GM18867 (cell line): ENCODE results near the gene OR6J1.
"Not testable (repeated sequence)": the region's sequence is repeated elsewhere in the genome, so short reads cannot be mapped to it uniquely, and the experiment has no call there.

ENCODE experiments used
- ATAC-seq: cut with Tn5 transposase; IDR thresholded peaks from one replicate; pipeline ENCODE4 v1.9.1; 2021; ENCODE audit warnings: mild to moderate bottlenecking, moderate library complexity; ENCODE audit not compliant: unreplicated experiment

Gene OR6J1

DNA sequence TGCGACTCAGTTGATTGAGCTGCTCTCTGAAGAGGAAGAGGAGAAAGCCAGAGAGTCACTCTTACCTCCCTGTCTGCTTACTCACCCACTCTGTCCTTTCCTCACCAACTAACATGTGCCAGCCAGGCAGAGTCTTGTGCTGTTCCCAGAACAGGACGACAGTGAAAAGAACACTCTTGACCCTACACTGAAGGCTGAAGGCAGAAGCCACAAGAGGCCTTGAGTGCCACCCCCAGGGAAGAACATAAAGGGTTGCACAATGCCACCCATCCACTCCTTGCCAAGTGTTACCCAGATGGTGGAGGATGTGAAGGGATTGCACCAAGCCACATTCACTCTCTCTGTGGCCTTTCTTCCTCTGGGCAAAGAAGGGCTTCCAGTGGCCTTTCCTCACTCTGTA is 33.2 kb downstream of the OR6J1 start:
- no peak for ATAC-seq

DNA sequence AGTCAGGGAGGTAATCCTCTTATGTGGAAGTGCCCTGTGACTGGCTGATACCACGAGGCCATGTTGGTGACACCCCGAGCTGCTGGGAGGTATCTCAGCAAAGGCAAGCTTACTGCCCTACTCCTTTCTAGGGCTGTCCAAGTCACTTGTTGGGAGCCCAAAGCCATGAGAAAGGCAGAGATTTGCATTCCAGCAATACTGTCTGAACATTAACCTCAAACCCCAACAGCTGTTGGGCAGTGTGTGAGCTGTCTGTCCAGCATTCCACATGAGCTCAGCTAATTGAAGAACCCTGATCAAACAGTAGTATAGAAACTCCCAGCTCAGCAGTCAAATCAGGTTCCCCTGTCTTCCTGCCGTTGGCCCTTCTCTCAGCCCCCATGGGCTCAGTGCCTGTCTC is 36.9 kb downstream of the OR6J1 start:
- ATAC-seq, result no peak

DNA sequence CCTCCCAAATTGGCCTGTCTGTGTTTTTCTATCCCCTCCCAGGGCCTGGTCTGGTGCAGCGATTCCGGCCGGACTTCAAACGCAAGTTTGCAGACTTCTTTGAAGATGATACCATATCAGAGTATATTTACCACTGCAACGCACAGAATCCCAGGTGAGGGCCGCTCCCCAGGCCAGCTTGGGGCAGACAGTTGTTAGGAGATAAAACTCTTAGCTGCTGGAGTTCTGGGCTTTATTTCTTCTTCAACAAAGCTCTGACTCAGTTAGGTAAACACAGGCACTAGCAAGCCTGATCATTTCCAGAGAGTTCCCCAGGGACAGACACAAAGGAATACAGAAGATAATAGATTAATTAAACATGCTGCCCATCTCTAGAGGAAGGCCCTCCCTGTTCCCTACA is 37.8 kb downstream of the OR6J1 start:
- ATAC-seq, result no peak

DNA sequence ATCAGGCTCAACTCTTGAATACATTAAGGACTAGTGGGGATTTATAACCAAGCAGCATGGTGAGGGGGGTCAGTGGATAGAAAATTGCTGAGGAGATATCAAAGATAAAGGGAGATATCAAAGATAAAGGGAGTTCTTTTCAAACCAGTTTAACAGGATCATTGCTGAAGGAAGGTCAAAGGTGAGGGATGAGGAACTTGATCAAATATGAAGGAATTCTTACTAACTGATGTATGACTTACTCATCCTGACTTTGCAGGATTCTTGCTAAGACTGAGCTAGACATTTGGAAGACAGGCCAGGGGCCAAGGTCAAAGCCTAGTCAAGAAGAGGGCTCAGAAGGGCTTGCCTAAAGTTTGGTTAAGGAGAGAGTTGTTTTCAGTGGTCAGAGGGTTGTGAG is 41.3 kb downstream of the OR6J1 start:
- no peak for ATAC-seq

DNA sequence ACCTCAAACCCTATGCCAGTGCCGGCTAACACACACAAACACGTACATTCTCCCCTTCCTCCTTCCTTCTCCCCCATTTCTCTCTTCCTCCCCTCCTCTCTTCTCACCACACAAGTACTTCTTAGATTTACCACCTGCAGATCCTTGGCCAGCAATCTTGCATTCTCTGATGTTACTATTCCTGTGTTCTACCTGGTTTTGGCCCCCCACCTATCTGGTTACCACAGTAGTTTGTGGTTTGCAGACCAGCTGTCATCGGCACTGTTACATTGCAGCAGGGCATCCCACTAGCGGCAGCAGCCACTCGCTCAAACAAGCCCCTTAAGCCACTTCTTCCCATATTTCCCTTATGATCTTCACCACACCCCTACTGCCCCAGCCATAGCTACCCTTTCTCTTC is 42.2 kb downstream of the OR6J1 start:
- no peak for ATAC-seq

DNA sequence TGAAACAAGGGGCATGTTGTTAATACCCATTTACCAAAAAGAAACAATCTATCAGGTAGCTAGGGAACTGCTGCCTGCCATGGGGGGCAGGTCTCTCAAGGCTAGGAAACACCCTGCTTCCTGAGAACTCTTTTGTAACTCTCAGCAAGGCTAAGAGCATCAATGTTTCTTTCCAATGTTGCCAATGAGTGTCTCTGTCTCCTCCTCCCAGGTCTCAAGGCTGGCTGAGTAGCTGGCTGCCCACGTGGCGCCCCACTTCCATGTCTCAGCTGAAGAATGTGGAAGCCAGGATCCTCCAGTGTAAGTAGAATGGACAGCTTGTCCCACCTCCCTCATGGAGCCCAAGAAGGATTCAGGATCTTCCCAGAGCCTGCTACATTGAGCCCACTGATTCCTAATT is 42.7 kb downstream of the OR6J1 start:
- ATAC-seq, result no peak

DNA sequence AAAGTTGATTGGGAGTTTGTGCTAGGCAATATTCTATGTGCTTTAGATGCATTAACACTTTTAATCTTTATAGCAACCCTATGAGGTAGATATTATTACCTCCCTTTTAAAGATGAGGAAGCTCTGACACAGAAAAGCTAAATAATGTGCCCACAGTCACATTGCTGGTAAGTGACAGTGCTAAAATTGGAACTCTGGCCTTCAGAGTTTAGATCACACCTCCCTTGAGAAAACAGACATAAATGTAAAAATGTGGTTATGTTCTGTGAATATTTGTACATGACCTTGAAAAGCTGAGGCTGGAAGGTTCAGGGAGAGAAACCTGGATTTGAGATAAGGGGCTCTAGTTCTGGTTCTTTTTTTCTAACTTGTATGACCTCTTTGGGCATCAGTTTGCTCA is 44.1 kb downstream of the OR6J1 start:
- ATAC-seq, result no peak

DNA sequence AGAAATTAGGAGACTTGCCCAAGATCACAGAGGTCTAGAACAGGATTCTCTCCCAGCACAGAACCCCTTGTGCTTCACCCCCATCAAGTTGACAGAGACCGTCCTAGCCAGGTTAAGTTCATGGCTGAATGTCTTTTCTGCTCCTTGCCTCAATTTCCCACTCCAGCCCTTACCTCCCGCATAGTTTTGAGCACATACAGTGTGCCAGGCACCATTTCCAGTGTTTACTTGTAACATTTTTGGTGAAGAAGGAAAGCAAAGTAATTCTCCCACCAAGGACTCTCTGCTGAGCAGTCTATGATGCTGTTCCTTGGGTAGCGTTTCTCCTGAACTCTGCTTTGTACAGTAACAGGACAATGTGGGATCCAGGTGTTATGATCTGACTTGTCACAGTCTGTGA is 44.8 kb downstream of the OR6J1 start:
- ATAC-seq, result no peak

DNA sequence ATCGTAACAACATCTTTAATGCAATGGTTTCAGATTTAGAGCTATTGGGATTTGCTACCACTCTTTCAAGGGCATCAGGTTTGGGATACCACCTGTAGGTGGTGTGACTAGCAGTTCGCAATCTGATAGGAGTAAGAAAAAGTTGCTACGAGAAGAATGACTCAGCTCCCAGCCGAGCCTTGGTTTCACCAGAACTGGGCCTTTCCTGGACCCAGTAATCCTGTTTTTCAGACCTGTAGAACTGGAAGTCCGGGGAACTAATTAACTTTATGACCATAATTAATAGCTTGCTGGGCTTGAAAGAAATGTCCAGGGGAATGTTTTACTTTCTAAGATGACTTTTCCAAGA is 45.3 kb downstream of the OR6J1 start:
- ATAC-seq, result peak; percentile 52

DNA sequence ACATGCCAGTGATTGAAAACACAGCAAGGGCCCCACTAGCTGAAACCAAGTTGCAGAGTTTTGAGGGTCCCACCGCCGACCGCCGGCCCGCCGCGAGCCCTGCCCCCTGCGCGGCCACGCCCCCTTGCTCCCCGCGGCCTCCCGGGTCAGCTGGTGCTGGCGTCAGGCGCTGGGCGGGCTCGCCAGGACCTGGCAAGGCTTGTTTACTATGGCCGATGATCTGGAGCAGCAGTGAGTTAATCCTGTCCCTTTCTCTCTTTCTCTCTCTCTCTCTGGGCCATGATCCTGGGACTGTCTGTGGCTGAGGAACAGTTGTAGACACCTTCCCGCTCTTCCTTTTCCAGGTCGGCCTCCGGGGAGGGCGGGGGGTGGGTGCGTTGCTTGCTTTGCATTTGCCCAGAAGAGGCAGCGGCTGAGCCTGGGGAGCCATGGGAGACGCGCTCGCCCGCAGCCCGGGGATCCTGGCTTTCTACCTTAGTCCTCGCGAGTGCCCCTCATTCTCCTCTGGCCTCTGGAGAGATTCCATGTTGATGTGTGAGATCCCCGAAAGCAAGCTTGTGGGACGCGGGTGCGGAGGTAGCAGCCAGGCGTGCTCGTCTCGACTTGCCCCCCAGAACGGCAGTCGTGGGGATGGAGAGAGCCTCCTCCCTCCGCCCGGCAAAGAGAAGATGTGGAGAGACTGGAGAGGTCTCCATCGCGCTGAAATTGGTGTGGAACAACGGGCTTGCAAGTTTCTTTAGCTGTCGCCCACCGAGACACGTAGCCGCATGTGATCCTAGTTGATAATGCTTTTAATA is 45.9 kb downstream of the OR6J1 start, which contains the start of gene ABHD4:
TSS of gene ABHD4 (plus strand) at position 202 of the 797 bp plus-strand sequence. CDS start at position 209, 7 bp downstream.
- ATAC-seq, result peak; percentile 78

DNA sequence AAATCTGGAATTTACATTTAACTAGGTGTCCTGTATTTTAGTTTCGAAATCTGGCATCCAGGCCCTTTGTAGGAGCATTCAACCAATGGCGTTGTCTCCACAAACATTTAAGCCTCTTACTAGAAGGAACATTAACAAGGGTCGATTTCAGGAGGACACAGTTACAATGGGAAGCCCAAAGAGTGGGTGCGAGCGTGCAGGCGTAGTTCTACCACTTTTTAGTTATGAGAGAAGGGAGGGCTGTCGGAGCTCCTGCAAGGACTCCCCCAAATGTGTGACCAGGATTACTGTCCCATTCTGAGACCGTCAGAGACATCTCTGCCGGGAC is 46.4 kb downstream of the OR6J1 start:
- peak; percentile 33 for ATAC-seq

DNA sequence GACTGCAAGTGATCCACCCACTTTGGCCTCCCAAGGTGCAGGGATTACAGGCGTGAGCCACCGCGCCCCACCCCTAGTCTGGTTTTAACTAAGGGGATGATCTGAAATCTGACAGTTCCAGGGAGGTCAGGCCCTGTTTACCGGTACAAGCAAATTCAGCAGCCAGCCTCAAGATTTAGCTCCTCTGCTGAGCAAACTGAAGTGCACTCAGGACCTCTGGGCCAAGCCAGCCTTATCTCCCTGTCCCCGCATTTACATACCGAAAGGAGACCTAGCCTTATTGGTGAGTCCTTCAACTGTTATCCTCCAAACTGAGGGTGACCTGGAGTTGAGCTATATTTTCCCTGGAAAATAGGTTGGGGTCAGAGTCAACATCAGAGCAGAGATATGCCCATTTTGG is 46.9 kb downstream of the OR6J1 start:
- no peak for ATAC-seq

DNA sequence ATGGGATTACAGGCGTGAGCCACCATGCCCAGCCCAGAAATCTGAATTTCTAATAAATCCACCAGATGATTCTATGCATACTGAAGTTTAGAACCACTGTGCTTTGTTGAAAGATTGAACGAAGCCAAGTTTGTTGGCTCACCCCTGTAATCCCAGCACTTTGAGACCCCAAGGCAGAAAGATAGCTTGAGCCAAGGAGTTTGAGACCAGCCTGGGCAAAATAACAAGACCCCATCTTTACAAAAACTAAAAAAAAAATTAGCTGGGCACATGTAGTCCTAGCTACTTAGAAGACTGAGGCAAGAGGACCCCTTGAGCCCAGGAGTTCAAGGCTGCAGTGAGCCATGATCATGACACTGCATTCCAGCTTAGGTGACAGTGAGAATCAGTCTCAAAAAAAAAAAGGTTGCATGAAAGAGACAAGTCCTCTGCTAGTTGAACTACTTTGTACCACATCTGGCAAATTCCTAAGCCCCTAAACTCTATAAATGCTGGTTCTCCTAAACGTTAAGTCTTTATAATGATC is 47.7 kb downstream of the OR6J1 start:
- no peak for ATAC-seq

DNA sequence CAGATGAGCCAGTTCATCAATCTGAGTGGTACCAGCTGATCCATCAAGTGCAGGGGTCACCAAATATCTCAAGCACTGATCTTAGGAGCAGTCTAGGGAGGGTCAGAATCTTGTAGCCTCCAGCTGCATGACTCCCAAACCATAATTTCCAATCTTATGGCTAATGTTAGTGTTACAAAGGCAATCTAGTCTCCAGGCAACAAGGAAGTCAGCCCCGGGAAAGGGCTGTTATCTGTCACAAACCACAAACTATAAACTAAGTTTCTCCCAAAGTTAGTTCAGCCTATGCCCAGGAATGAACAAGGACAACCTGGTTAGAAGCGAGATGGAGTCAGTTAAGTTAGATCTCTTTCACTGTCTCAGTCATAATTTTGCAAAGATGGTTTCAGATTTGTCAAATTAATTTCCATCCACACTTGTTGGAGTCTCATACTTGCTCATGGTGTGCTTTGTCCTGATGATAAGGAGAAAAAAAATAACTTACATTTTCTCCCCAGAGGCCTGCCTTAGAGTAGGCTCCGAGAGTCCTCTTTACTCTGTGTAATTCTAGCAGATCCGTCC is 49.9 kb downstream of the OR6J1 start:
- no peak for ATAC-seq

DNA sequence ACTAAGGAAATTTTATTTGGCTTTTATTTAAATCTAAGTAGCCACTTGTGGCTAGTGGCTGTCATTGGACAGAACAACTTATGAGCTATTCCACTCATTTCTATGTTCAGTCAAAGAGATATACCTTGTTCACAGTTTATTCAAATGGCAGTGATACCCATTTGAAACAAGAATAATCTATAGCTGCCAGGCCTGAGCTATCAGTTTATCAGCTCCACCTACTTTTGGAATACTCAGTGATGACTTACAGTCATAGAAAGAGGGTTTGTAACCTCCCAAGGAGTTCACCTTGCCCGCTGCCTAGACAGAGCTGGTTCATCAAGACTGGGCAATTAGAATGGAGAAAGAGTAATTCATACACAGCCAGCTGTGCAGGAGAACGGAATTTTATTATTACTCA is 50.6 kb downstream of the OR6J1 start:
- no peak for ATAC-seq

DNA sequence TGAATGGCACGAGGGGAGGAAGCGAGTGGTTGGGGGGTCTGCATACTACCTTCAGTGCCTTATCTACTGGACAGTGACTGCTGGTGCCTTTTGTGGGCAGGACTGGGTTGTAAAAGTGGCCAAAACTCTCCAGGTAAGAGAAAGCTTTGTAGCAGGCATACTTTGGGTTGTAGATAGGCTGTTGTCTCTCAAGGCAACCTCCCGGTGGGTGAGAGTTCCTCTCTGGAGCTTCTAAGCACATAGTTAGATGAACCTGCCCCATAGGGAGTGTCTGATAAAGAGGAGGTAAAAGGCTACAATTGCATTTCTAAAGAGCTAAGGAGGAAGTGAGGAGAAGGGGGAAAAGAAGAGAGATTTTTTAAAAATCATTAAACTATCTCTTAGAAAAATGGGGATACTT is 51.0 kb downstream of the OR6J1 start:
- ATAC-seq, result no peak

DNA sequence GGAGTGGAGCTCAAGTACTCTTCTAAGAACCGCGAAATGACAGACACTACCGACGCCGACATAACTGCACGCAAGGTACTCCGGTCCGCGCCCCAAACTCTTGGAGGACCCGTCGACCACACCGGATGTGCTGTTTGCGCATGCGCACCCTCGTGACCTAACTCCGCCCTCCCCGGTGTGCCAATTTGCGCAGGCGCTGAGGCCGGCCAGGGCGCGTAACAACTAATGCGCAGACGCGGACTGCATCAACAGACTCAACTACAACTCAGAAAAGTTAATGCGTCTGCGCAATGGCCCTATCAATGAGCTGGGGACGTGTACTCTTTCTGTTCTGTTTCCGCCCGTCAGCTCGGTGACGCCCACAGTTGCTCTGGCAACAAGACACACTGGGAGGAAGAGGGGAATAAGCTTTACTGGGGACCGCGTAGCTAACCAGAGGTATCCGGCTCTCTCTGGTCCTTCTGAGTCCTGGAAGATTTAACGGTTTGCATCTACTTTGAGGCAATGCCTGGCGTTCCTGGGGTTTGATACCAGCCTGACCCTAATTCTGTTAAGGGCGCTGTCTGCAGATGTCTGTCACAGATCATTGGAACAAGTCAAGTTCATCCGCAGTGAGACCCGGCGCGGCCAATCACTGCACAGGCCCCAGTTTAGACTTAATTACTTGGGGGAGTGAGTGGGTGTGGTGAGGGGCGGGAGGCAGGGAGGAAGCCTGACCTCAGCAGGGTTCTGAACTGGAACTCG is 54.9 kb downstream of the OR6J1 start, which contains the start of gene DAD1:
TSS of gene DAD1 (minus strand) at position 129 of the 744 bp plus-strand sequence. CDS start at position 62, 67 bp downstream.
- peak; percentile 89 for ATAC-seq

DNA sequence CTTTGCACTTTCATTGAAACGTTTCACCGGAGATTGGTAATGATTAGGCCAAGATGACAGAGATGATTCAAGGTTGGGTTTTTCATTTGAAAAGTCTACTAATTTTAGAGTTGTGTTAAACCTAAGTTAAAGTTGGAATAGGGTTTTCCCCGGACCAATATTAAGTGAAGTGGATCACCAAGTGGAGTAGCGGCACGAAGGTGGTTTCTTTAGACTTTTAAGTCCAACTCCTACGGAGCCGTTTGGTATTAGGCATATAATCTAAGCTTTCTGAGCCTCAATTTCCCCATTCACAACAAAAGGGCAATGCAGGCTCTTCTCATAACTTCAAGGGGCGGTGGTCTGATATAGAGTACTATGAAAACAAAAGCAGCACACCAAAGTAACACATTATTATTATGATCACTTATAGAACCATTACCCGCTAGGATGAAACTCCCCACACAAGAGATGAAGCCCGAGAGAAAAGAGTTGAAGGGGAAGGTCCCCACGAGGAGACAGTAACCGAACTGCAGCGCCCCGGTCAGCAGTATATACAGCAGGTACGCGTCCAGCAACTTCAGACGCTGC is 55.5 kb downstream of the OR6J1 start:
- ATAC-seq, result peak; percentile 24

DNA sequence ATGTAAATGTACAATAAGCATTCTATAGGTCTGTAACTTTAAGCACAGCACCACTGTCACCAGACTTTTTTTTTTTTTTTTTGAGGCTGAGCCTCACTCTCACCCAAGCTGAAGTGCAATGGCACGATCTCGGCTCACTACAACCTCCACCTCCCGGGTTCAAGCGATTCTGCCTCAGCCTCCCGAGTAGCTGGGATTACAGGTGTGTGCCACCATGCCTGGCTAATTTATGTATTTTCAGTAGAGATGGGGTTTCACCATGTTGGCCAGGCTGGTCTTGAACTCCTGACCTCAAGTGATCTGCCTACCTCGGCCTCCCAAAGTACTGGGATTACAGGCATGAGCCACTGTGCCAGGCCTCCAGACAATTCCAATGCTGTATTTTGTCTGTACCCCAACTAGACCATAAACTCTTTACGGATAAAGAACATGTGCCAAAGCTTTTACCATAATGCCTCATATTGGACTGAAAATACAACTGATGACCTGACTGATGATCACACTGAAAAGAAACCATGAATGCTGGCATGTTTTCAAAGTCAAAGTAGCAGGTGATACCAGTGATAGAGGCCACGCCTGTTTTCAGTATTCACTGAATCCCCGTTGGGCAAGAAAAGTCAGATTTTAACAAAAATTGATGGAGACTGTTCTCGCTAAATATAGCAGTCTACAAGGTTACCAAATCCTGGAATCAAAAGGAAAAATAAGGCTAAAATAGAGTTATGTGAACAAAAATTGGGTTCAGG is 56.3 kb downstream of the OR6J1 start:
- not testable (repeated sequence) for ATAC-seq

DNA sequence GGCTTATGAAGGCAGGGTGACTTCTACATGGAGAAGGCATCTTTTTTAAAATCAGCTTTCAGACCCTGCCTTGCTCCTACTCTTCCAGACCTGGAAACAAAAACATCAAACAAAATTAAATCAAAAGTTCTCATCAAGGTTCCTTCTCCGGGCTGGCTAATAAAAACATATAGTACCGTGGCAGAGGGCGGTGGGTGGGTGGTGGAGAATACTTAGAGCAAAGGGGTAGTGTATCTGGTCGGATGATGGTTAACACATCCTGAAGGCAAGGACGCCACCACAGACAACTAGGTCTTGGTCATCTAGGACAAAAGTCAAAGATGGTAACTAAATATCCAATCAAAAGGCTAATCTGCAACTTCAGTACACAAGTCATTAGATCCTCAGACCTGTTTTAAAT is 56.9 kb downstream of the OR6J1 start:
- ATAC-seq, result no peak

DNA sequence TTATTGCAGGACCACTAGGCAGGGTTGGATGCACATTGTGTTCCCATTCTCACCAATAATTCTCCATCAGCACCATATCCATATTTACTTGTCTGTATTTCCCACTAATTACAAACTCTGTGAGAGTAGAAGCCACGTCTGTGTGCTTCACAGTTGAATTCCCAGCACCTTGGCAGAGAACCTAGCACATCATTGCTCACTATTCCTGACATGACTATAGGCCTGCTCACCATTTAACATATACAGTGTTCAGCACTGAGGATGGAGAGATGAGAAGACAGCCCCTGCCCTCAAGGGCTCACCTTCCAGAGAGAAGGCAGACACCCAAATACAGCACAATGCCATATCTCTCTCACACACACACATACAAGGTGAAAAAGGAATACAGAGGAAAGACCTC is 60.2 kb downstream of the OR6J1 start:
- no peak for ATAC-seq
